DOHH2 (cell line): ENCODE data around the gene TMEM161B.

Experiments
- H3F3A ChIP-seq: fragments of 200-600 bp; sonication (generic), shearing (Covaris generic); 2 replicates; pipeline ENCODE4 v1.6.0; 2016; ENCODE audit warnings: antibody characterized with exemption, mild to moderate bottlenecking; ENCODE audit not compliant: control insufficient read depth, insufficient read depth
- H3K27ac ChIP-seq: fragments of 200-600 bp; sonication (generic); 2 replicates; pipeline ENCODE4 v1.5.1; 2014; ENCODE audit warnings: low read depth, mild to moderate bottlenecking, low read length, moderate library complexity
- H3K27me3 ChIP-seq: fragments of 200-600 bp; sonication (generic); 2 replicates; pipeline ENCODE4 v1.6.1; 2014; ENCODE audit warnings: mild to moderate bottlenecking, low read length, mixed read lengths; ENCODE audit not compliant: control insufficient read depth
- H3K36me3 ChIP-seq: fragments of 200-600 bp; sonication (generic); 2 replicates; pipeline ENCODE4 v1.6.1; 2014; ENCODE audit warnings: mild to moderate bottlenecking, low read length, moderate library complexity, mixed read lengths; ENCODE audit not compliant: control insufficient read depth
- H3K4me1 ChIP-seq: fragments of 200-600 bp; sonication (generic); 2 replicates; pipeline ENCODE4 v1.6.1; 2014; ENCODE audit warnings: mild to moderate bottlenecking, low read length, mixed read lengths; ENCODE audit not compliant: control insufficient read depth
- H3K4me2 ChIP-seq: fragments of 200-600 bp; sonication (generic); 2 replicates; pipeline ENCODE4 v1.6.0; 2014; ENCODE audit warnings: mild to moderate bottlenecking, low read length, moderate library complexity
- H3K4me3 ChIP-seq: fragments of 200-600 bp; sonication (generic); 2 replicates; pipeline ENCODE4 v1.5.1; 2014; ENCODE audit warnings: mild to moderate bottlenecking, low read length, mixed read lengths
- H3K79me2 ChIP-seq: fragments of 200-600 bp; sonication (generic); 2 replicates; pipeline ENCODE4 v1.6.1; 2014; ENCODE audit warnings: mild to moderate bottlenecking, low read length, mixed read lengths; ENCODE audit not compliant: control insufficient read depth
- H3K9me2 ChIP-seq: fragments of 200-600 bp; sonication (generic); replicated peaks from 2 replicates; pipeline ENCODE4 v1.6.1; 2014; ENCODE audit warnings: mild to moderate bottlenecking, low read length, mixed read lengths; ENCODE audit not compliant: control insufficient read depth
- H3K9me3 ChIP-seq: fragments of 200-600 bp; sonication (generic); 2 replicates; pipeline ENCODE4 v1.6.1; 2014; ENCODE audit warnings: antibody characterized with exemption, low read length, mixed read lengths; ENCODE audit not compliant: control insufficient read depth, insufficient read depth
- H4K20me1 ChIP-seq: fragments of 200-600 bp; sonication (generic); 2 replicates; pipeline ENCODE4 v1.6.0; 2014; ENCODE audit warnings: low read depth, mild to moderate bottlenecking, antibody characterized with exemption, low read length, moderate library complexity; ENCODE audit not compliant: control insufficient read depth, insufficient read depth
- CTCF ChIP-seq: fragments of 200-600 bp; sonication (generic); IDR thresholded peaks from one replicate; pipeline ENCODE4 v1.5.1; 2014; ENCODE audit warnings: antibody characterized with exemption, mild to moderate bottlenecking, low read depth, low read length; ENCODE audit not compliant: poor library complexity, severe bottlenecking
- EZH2phosphoT487 ChIP-seq: fragments of 200-600 bp; sonication (generic); IDR thresholded peaks from 2 replicates; pipeline ENCODE4 v1.6.1; 2017; ENCODE audit warnings: borderline replicate concordance, mild to moderate bottlenecking, antibody characterized with exemption, low read length, moderate library complexity, mixed read lengths

TMEM161B gene

DNA sequence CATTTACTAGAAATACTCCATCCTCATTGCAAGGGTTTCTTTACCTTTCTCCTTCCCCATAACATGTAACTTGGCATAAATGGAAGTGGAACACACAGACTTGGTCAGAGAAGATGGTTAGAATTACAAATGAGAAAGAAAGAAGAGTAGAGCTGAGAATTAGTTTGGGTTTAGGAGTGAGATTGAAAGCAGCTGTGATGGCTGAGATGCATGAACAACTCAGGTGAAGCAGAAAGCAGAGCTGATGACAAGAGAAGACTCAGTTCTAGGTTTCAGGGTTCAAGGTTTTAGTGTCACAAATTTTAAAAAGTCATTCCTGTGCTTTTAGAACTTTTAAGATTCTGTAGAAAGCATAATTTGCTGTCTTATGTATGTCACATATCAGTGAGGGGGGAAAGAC, 54.0 kb downstream of the TMEM161B start:
- no peak overlapping the region for H3K27ac ChIP-seq
- no peaks in the 10 kb centered on the region for H3K27me3 ChIP-seq
- H3K4me1 ChIP-seq: no peaks in the 10 kb centered on the region
- no peaks in the 10 kb centered on the region for H4K20me1 ChIP-seq
- no peaks in the 10 kb centered on the region; the same call in 1 of the 2 replicates for H3F3A ChIP-seq
- H3K36me3 ChIP-seq: peaks cover 37% of the 10 kb centered on the region
- H3K79me2 ChIP-seq: no peaks in the 10 kb centered on the region
- no peak overlapping the region for H3K4me2 ChIP-seq
- no peaks in the 10 kb centered on the region for H3K9me2 ChIP-seq
- no peak overlapping the region for H3K4me3 ChIP-seq
- no peak for TF ChIP-seq EZH2phosphoT487
- TF ChIP-seq CTCF: no peak
- H3K9me3 ChIP-seq: no peaks in the 10 kb centered on the region

GRCh38 chr5:88207575-88207974, 61.1 kb downstream of the TMEM161B start:
- Histone ChIP-seq H3K79me2 (no peaks in the 10 kb centered on the region), H4K20me1 (no peaks in the 10 kb centered on the region), H3K4me3 (no peak overlapping the region), H3K4me2 (no peak overlapping the region), H3K4me1 (no peaks in the 10 kb centered on the region), H3K27ac (no peak overlapping the region), H3K36me3 (peaks cover 22% of the 10 kb centered on the region), H3K27me3 (no peaks in the 10 kb centered on the region), H3K9me2 (no peaks in the 10 kb centered on the region), H3F3A (no peaks in the 10 kb centered on the region), H3K9me3 (no peaks in the 10 kb centered on the region)
- no peak for TF ChIP-seq CTCF
- TF ChIP-seq EZH2phosphoT487: no peak

GRCh38 chr5:88203981-88204750, 64.5 kb downstream of the TMEM161B start:
- no peak for TF ChIP-seq EZH2phosphoT487
- TF ChIP-seq CTCF: no peak
- Histone ChIP-seq H3K9me2 (no peaks in the 10 kb centered on the region), H3K79me2 (no peaks in the 10 kb centered on the region), H3K4me3 (no peak overlapping the region), H3K27ac (no peak overlapping the region), H3F3A (no peaks in the 10 kb centered on the region), H3K4me2 (no peak overlapping the region), H3K36me3 (peaks cover 46% of the 10 kb centered on the region), H4K20me1 (no peaks in the 10 kb centered on the region), H3K27me3 (no peaks in the 10 kb centered on the region), H3K9me3 (no peaks in the 10 kb centered on the region), H3K4me1 (no peaks in the 10 kb centered on the region)
